Chondrocyte (in vitro differentiated cells): ENCODE measurements around the gene PIF1. TPM values are rescaled to one million over a fixed set of nuclear protein-coding genes. Genes with fewer than 3 reads are reported as not detected.
A peak's percentile ranks its signal among the peaks of the same experiment; 100 is the strongest.

Source experiments
- DNase-seq: peaks from one replicate; pipeline ENCODE4 v3.0.0; 2021; ENCODE audit warnings: mixed read lengths, low spot score
- H3K27ac Mint-ChIP-seq: one replicate; pipeline ENCODE4 v1.8.0; 2021; ENCODE audit warnings: mild to moderate bottlenecking, moderate library complexity, mixed read lengths; ENCODE audit not compliant: unreplicated experiment
- H3K27me3 Mint-ChIP-seq: 2 replicates; pipeline ENCODE4 v1.8.0; 2021; ENCODE audit warnings: low read depth, mixed read lengths
- H3K36me3 Mint-ChIP-seq: 2 replicates; pipeline ENCODE4 v1.8.0; 2021; ENCODE audit warnings: low read depth, mixed read lengths
- H3K4me1 Mint-ChIP-seq: 2 replicates; pipeline ENCODE4 v1.8.0; 2021; ENCODE audit warnings: low read depth, mild to moderate bottlenecking, mixed read lengths
- H3K4me3 Mint-ChIP-seq: one replicate; pipeline ENCODE4 v1.8.0; 2021; ENCODE audit warnings: mild to moderate bottlenecking, moderate library complexity, mixed read lengths; ENCODE audit not compliant: unreplicated experiment
- H3K9me3 Mint-ChIP-seq: 2 replicates; pipeline ENCODE4 v1.8.0; 2021; ENCODE audit warnings: low read depth, mixed read lengths
- total RNA-seq: library from RNA; stranded (reverse); gene quantifications from 3 replicates; pipeline ENCODE4 v1.2.1, GENCODE V29; 2021
- TF ChIP-seq, protein P1 (sequence below): fragments of 200-600 bp; sonication (generic); IDR thresholded peaks from 2 replicates; pipeline ENCODE4 v1.5.0; 2021; ENCODE audit warnings: antibody characterized with exemption, mild to moderate bottlenecking, moderate library complexity

PIF1 gene
- total RNA-seq, 1 donor from 2014 or later, result 6.1 TPM

DNA sequence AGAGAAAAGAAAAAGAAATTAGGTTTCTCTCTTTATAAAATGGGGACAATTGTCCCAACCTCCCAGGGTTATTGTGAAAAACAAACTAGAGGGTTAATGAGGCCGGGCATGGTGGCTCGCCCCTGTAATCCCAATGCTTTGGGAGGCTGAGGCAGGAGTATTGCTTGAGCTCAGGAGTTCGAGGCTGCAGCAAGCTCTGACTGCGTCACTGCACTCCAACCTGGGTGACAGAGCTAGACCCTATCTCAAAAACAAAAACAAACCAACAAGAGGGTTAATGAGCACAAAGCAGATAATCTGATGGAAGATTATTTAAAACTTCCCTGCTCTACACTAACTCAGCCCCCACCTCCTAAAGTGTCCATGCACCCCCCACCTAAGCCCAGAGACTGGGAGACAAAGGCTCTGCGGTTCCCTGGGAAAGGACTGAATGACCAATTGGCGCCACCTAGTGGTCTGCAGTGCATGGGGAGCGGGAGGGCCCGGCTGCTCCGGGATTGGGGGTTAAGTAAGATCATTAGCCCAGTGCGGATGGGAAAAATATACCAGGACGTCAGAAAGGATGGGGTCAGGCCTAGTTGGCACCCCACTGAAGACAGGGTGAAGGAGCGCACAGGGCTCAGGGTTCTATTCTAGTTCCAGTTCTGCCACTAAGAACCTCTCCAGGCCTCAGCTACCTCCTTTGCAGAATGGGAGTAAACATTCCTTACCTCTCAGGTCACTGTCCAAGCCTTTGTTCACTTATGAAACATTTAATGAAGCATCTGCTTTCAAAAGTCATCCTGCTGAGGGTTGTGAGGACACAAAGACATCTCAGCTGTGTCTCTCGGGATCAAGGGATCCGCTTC is 15.6 kb downstream of the PIF1 start:
- Mint-ChIP-seq H3K9me3 (no peaks in the 10 kb centered on the region), H3K36me3 (peaks cover 2% of the 10 kb centered on the region), H3K27me3 (peaks cover 7% of the 10 kb centered on the region), H3K4me1 (peaks cover 3% of the 10 kb centered on the region), H3K4me3 (no peak overlapping the region), H3K27ac (no peak overlapping the region)
- no peak for DNase-seq
- TF ChIP-seq, protein P1, sequence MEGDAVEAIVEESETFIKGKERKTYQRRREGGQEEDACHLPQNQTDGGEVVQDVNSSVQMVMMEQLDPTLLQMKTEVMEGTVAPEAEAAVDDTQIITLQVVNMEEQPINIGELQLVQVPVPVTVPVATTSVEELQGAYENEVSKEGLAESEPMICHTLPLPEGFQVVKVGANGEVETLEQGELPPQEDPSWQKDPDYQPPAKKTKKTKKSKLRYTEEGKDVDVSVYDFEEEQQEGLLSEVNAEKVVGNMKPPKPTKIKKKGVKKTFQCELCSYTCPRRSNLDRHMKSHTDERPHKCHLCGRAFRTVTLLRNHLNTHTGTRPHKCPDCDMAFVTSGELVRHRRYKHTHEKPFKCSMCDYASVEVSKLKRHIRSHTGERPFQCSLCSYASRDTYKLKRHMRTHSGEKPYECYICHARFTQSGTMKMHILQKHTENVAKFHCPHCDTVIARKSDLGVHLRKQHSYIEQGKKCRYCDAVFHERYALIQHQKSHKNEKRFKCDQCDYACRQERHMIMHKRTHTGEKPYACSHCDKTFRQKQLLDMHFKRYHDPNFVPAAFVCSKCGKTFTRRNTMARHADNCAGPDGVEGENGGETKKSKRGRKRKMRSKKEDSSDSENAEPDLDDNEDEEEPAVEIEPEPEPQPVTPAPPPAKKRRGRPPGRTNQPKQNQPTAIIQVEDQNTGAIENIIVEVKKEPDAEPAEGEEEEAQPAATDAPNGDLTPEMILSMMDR, result peak; percentile 95

DNA sequence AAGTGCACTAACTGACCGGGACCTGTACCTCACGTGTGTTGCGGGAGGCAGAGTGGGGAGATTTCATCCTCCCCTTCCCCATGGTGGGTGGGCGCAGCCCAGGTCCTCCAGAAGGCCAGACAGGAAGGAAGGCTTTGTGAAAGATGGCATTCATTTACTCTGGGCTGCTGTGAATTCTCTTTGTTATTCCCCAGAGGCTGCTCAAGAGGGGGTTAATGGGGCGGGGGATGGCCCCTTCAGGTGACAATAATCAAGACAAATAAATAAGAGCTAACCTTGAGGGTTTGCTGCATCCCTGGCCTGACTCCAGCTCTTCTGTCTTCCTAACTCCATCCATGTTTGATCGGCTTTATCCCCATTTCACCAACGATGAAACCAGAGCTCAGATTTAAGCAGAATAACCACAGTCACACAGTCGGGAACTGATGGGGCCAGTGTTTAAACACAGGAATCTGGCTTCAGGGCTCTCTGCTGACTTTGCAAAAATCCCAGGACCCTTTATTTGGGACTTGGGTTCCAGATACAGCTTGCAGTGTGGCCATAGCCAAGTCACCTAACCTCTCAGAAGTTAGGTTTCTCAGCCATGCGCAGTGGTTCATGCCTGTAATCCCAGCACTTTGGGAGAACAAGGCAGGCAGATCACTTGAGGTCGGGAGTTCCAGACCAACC is 16.5 kb downstream of the PIF1 start:
- no peak for DNase-seq
- Mint-ChIP-seq H3K27me3 (peaks cover 7% of the 10 kb centered on the region), H3K4me3 (no peak overlapping the region), H3K4me1 (peaks cover 3% of the 10 kb centered on the region), H3K9me3 (no peaks in the 10 kb centered on the region), H3K27ac (no peak overlapping the region), H3K36me3 (peaks cover 2% of the 10 kb centered on the region)
- TF ChIP-seq, protein P1, result no peak

DNA sequence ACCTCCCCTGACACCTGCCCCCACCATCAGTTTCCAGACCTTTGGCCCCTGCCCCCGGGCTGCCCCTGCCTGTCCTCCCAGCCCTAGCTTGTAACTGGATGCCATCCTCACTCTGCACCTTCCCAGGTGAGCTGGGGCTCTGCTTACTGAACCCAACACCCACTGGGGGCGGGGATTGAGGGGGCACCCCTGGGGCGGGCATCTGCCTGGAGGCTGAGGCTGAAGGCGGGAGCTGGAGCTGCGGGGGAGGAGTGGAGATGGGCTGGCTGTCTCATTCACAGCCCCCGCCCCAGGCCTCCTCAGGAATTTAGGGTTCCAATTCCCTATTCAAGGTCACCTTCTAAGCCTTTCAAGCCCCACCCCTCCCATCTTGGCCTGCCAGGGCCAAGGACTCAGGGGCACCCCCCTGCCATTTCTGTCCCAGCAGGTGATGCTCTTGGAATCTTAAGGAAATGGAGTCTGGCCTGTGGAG is 17.7 kb downstream of the PIF1 start:
- no peak overlapping the region for H3K27ac Mint-ChIP-seq
- TF ChIP-seq, protein P1, result no peak
- peaks cover 7% of the 10 kb centered on the region for H3K27me3 Mint-ChIP-seq
- H3K4me1 Mint-ChIP-seq, result peaks cover 3% of the 10 kb centered on the region
- no peak for DNase-seq
- no peak overlapping the region for H3K4me3 Mint-ChIP-seq
- H3K9me3 Mint-ChIP-seq, result no peaks in the 10 kb centered on the region
- H3K36me3 Mint-ChIP-seq, result peaks cover 2% of the 10 kb centered on the region

DNA sequence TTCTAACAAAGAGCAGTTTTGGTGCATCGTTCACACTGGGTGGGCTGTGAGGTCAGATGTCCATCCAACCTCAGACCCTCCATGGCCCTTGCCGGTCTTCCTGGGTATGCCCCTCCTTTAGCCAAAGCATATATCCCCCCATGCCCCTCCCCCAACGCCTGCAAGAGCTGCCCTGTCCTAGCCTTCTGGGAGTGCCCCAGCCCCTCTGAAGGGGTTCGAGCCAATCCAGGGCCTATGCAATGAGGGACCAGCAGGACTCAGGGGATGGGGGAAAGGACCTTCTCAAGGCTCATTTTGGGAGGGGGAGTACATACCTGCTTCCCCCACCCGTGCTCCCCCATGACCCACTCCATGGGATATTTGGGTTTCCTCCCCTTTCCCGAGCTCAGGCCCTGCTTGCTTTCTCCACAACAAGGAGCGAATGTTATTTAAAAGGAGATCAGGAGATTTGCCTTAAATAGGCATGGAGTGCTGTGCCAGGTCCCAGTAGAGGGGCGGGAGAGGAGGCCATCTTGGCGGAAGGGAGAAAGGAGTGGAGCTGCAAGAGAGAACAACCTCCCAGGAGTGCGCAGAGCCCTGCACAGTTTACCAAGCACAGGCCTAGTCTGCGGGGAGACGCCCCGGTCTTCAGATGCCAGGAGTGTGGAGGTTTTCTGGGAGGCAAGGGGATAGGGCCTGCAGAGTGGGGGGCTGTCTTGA is 18.2 kb downstream of the PIF1 start:
- H3K27ac Mint-ChIP-seq, result no peak overlapping the region
- H3K27me3 Mint-ChIP-seq, result peaks cover 7% of the 10 kb centered on the region
- peaks cover 2% of the 10 kb centered on the region for H3K36me3 Mint-ChIP-seq
- no peaks in the 10 kb centered on the region for H3K9me3 Mint-ChIP-seq
- no peak overlapping the region for H3K4me3 Mint-ChIP-seq
- peaks cover 3% of the 10 kb centered on the region for H3K4me1 Mint-ChIP-seq
- no peak for DNase-seq
- TF ChIP-seq, protein P1, result no peak

DNA sequence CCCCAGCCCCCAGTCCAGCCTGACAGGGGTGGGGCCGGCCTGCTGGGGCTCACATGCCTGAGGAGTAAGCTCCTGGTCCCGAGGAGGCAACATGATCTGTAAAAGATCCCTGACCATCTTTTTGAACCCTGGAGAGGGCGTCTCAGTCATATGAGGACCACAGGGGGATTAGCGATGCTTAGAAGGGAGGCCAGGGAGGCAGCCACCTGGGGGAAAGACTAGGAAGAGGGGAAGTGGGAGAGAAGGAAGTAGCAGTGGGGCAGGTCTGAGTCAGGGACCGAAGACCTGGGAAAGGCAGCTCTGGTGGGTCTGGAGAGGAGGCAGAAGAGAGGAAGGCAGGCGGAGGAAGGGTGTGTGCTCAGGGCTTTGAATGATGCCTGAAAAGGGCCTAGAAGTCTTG is 18.9 kb downstream of the PIF1 start:
- Mint-ChIP-seq H3K36me3 (peaks cover 2% of the 10 kb centered on the region), H3K4me3 (no peak overlapping the region), H3K27ac (no peak overlapping the region), H3K4me1 (peaks cover 3% of the 10 kb centered on the region), H3K27me3 (peaks cover 7% of the 10 kb centered on the region), H3K9me3 (no peaks in the 10 kb centered on the region)
- DNase-seq, result no peak
- TF ChIP-seq, protein P1, result no peak
